Measurements from ENCODE around the gene EDIL3. TPM values are rescaled to one million over a fixed set of nuclear protein-coding genes. Genes with fewer than 3 reads are reported as not detected.

Gene EDIL3
- total and polyA plus RNA-seq, 4 donors, result 8.3 to 66.0 (median 11.0) TPM

GRCh38 chr5:84344788-84345187 is 39.9 kb downstream of the EDIL3 start:
- Histone ChIP-seq H3K36me3 (ENCODE audit: control insufficient read depth in 4 of 4, insufficient read depth in 4 of 4, low read length in 4 of 4) (no peaks in the 10 kb centered on the region), H3K4me1 (ENCODE audit: control insufficient read depth in 5 of 5, insufficient read depth in 5 of 5, low read length in 5 of 5) (no peaks in the 10 kb centered on the region), H3K4me3 (no peak overlapping the region), H3K27me3 (ENCODE audit: control insufficient read depth in 3 of 3, insufficient read depth in 3 of 3, low read length in 2 of 3) (no peaks in the 10 kb centered on the region), H3K27ac (ENCODE audit: low read depth in 1 of 2, low read length in 1 of 2) (no peak overlapping the region), H3K9me3 (ENCODE audit: control insufficient read depth in 4 of 4, insufficient read depth in 3 of 4, low read length in 3 of 4) (no peaks in the 10 kb centered on the region), H3K9ac (ENCODE audit: insufficient read depth in 1 of 2, low read length in 2 of 2) (no peak overlapping the region)
- DNase-seq, result no peak
- TF ChIP-seq CTCF (IDR thresholded peaks at IDR 0.05; ENCODE audit: control extremely low read depth, extremely low read depth), result no peak
- ATAC-seq (ENCODE audit: insufficient read depth, low FRiP score), result no peak
- 89 to 93% methylated on average over 1 of the region's 1 CpG for WGBS, 2 donors

- Histone ChIP-seq H3K9ac (ENCODE audit: insufficient read depth in 1 of 2, low read length in 2 of 2) (no peak overlapping the region), H3K4me1 (ENCODE audit: control insufficient read depth in 5 of 5, insufficient read depth in 5 of 5, low read length in 5 of 5) (no peaks in the 10 kb centered on the region), H3K4me3 (no peak overlapping the region), H3K27me3 (ENCODE audit: control insufficient read depth in 3 of 3, insufficient read depth in 3 of 3, low read length in 2 of 3) (no peaks in the 10 kb centered on the region), H3K36me3 (ENCODE audit: control insufficient read depth in 4 of 4, insufficient read depth in 4 of 4, low read length in 4 of 4) (no peaks in the 10 kb centered on the region), H3K9me3 (ENCODE audit: control insufficient read depth in 4 of 4, insufficient read depth in 3 of 4, low read length in 3 of 4) (no peaks in the 10 kb centered on the region), H3K27ac (ENCODE audit: low read depth in 1 of 2, low read length in 1 of 2) (no peak overlapping the region)
- no peak for TF ChIP-seq CTCF (IDR thresholded peaks at IDR 0.05; ENCODE audit: control extremely low read depth, extremely low read depth)
- DNase-seq, result peak in 1 of 3 donors; percentile 10
- ATAC-seq (ENCODE audit: insufficient read depth, low FRiP score), result no peak
Measured at GRCh38 chr5:84343171-84343570, 41.5 kb downstream of the EDIL3 start.

- WGBS, 2 donors, result 77% methylated on average over 5 of the region's 5 CpGs
- TF ChIP-seq CTCF (IDR thresholded peaks at IDR 0.05; ENCODE audit: control extremely low read depth, extremely low read depth), result no peak
- H3K27ac ChIP-seq (ENCODE audit: low read depth in 1 of 2, low read length in 1 of 2), result no peak overlapping the region
- no peak for ATAC-seq (ENCODE audit: insufficient read depth, low FRiP score)
- no peaks in the 10 kb centered on the region for H3K4me1 ChIP-seq (ENCODE audit: control insufficient read depth in 5 of 5, insufficient read depth in 5 of 5, low read length in 5 of 5)
- H3K27me3 ChIP-seq (ENCODE audit: control insufficient read depth in 3 of 3, insufficient read depth in 3 of 3, low read length in 2 of 3), result no peaks in the 10 kb centered on the region
- H3K4me3 ChIP-seq, result no peak overlapping the region
- H3K9ac ChIP-seq (ENCODE audit: insufficient read depth in 1 of 2, low read length in 2 of 2), result no peak overlapping the region
- no peak for DNase-seq
- H3K9me3 ChIP-seq (ENCODE audit: control insufficient read depth in 4 of 4, insufficient read depth in 3 of 4, low read length in 3 of 4), result no peaks in the 10 kb centered on the region
- H3K36me3 ChIP-seq (ENCODE audit: control insufficient read depth in 4 of 4, insufficient read depth in 4 of 4, low read length in 4 of 4), result no peaks in the 10 kb centered on the region
Measured at GRCh38 chr5:84332106-84332505, 52.6 kb downstream of the EDIL3 start.

- H3K4me1 ChIP-seq (ENCODE audit: control insufficient read depth in 5 of 5, insufficient read depth in 5 of 5, low read length in 5 of 5), result no peaks in the 10 kb centered on the region
- H3K9ac ChIP-seq (ENCODE audit: insufficient read depth in 1 of 2, low read length in 2 of 2), result no peak overlapping the region
- 92 to 95% methylated on average over 3 of the region's 3 CpGs for WGBS, 2 donors
- H3K9me3 ChIP-seq (ENCODE audit: control insufficient read depth in 4 of 4, insufficient read depth in 3 of 4, low read length in 3 of 4), result no peaks in the 10 kb centered on the region
- no peak for ATAC-seq (ENCODE audit: insufficient read depth, low FRiP score)
- no peak for TF ChIP-seq CTCF (IDR thresholded peaks at IDR 0.05; ENCODE audit: control extremely low read depth, extremely low read depth)
- H3K36me3 ChIP-seq (ENCODE audit: control insufficient read depth in 4 of 4, insufficient read depth in 4 of 4, low read length in 4 of 4), result no peaks in the 10 kb centered on the region
- no peak overlapping the region for H3K4me3 ChIP-seq
- no peak overlapping the region for H3K27ac ChIP-seq (ENCODE audit: low read depth in 1 of 2, low read length in 1 of 2)
- DNase-seq, result no peak
- H3K27me3 ChIP-seq (ENCODE audit: control insufficient read depth in 3 of 3, insufficient read depth in 3 of 3, low read length in 2 of 3), result no peaks in the 10 kb centered on the region
Measured at GRCh38 chr5:84327591-84327990, 57.1 kb downstream of the EDIL3 start.

Measured in lung (tissue), 12 donors.